ENCODE measurements around the gene LYL1.

- TF ChIP-seq ELF4 (CRISPR knock-in tag; IDR thresholded peaks at IDR 0.05) (no peak), HDGF (IDR thresholded peaks at IDR 0.05) (no peak), FOXK1 (CRISPR knock-in tag; IDR thresholded peaks at IDR 0.05; ENCODE audit: borderline replicate concordance) (no peak), CHD4 (IDR thresholded peaks at IDR 0.05; ENCODE audit: insufficient read depth, insufficient replicate concordance, low read depth, low read length, poor library complexity, severe bottlenecking) (no peak), TRIM24 (IDR thresholded peaks at IDR 0.05) (no peak), POLR2AphosphoS5 (IDR thresholded peaks at IDR 0.05; ENCODE audit: control insufficient read depth, insufficient read depth, low read depth, low read length) (no peak), CREB5 (CRISPR knock-in tag; IDR thresholded peaks at IDR 0.05) (no peak), FOXA1 (IDR thresholded peaks at IDR 0.05; ENCODE audit: borderline replicate concordance) (no peak), TCF7L2 (IDR thresholded peaks at IDR 0.05; ENCODE audit: low read depth, low read length) (no peak), HCFC1 (IDR thresholded peaks at IDR 0.05; ENCODE audit: low read depth, low read length) (no peak)
Measured at GRCh38 chr19:13073263-13073662, 29.4 kb downstream of the LYL1 start.

Data from K562 (cell line).